Nucleus accumbens (tissue), 56 donors: ENCODE measurements around the gene GRB14.
"Not testable (repeated sequence)": the region's sequence is repeated elsewhere in the genome, so short reads cannot be mapped to it uniquely, and the experiment has no call there.

Source experiments
- DNase-seq, 56 donors: peaks; one replicate each; lab custom pipeline; 2025; lab: John Stamatoyannopoulos, UW

GRB14 gene

GRCh38 chr2:164620873-164621763, at the start of gene GRB14:
Gene GRB14, minus strand, starts transcription at chr2:164621482. Its CDS starts 173 bp downstream, at chr2:164621309.
- peak in 3 of 56 donors; percentile 5 to 72 (median 13) for DNase-seq

- no peak for DNase-seq
Observed at GRCh38 chr2:164669291-164669690, 48.0 kb upstream of the GRB14 start.

- no peak for DNase-seq
Observed at GRCh38 chr2:164667566-164667965, 46.3 kb upstream of the GRB14 start.

- no peak for DNase-seq
Observed at GRCh38 chr2:164664070-164664469, 42.8 kb upstream of the GRB14 start.

GRCh38 chr2:164662868-164663631, 41.8 kb upstream of the GRB14 start:
- DNase-seq = no peak

GRCh38 chr2:164662066-164662465, 40.8 kb upstream of the GRB14 start:
- DNase-seq = no peak

GRCh38 chr2:164661349-164661748, 40.1 kb upstream of the GRB14 start:
- DNase-seq = no peak

GRCh38 chr2:164657129-164657528, 35.8 kb upstream of the GRB14 start:
- DNase-seq = peak in 1 of 56 donors; percentile 1

GRCh38 chr2:164655750-164656149, 34.5 kb upstream of the GRB14 start:
- DNase-seq = no peak

GRCh38 chr2:164655336-164655735, 34.1 kb upstream of the GRB14 start:
- no peak for DNase-seq

GRCh38 chr2:164651361-164651760, 30.1 kb upstream of the GRB14 start:
- DNase-seq = no peak

- DNase-seq = no peak
Observed at GRCh38 chr2:164644036-164644700, 22.9 kb upstream of the GRB14 start.

- no peak for DNase-seq
Observed at GRCh38 chr2:164642946-164643555, 21.8 kb upstream of the GRB14 start.

GRCh38 chr2:164642268-164642667, 21.0 kb upstream of the GRB14 start:
- no peak for DNase-seq

GRCh38 chr2:164628319-164628718, 7.0 kb upstream of the GRB14 start:
- DNase-seq = not testable (repeated sequence)

- no peak for DNase-seq
Observed at GRCh38 chr2:164625378-164625971, 4.2 kb upstream of the GRB14 start.

- no peak for DNase-seq
Observed at GRCh38 chr2:164624316-164624715, 3.0 kb upstream of the GRB14 start.

GRCh38 chr2:164622338-164623106, 1.2 kb upstream of the GRB14 start:
- no peak for DNase-seq

- DNase-seq = no peak
Observed at GRCh38 chr2:164621764-164622105, 453 bp upstream of the GRB14 start.

GRCh38 chr2:164620457-164620856, 825 bp downstream of the GRB14 start:
- DNase-seq = no peak
